ENCODE results near the gene PUSL1. TPM values are rescaled to one million over a fixed set of nuclear protein-coding genes. Genes with fewer than 3 reads are reported as not detected.
"Not testable (repeated sequence)": the region's sequence is repeated elsewhere in the genome, so short reads cannot be mapped to it uniquely, and the experiment has no call there.

The PUSL1 gene
- total RNA-seq, 2 donors from 2014 or later: 21.7 to 23.8 TPM

GRCh38 chr1:1315435-1315954, 7.1 kb downstream of the PUSL1 start:
- peaks cover 59% of the 10 kb centered on the region for H3K36me3 ChIP-seq (ENCODE audit: control insufficient read depth, insufficient read depth, low read length)
- peak; percentile 83 for DNase-seq
- Mint-ChIP-seq H3K9me3 (no peaks in the 10 kb centered on the region), H3K4me1 (peaks cover 3% of the 10 kb centered on the region), H3K4me3 (no peak overlapping the region), H3K27ac (peak overlapping the region; percentile 52), H3K36me3 (ENCODE audit: low read depth) (peaks cover 37% of the 10 kb centered on the region), H3K27me3 (ENCODE audit: insufficient read depth) (no peaks in the 10 kb centered on the region)
- H3K27ac ChIP-seq (ENCODE audit: low read depth, low read length): peak overlapping the region; percentile 63
- H3K27me3 ChIP-seq (ENCODE audit: control insufficient read depth, insufficient read depth, low read length, poor library complexity, severe bottlenecking): no peaks in the 10 kb centered on the region
- H3K4me1 ChIP-seq (ENCODE audit: control insufficient read depth, insufficient read depth, low read length): no peaks in the 10 kb centered on the region
- no peak overlapping the region for H3K4me3 ChIP-seq (ENCODE audit: low read length)
- WGBS, 2 experiments (ENCODE audit: insufficient coverage in 1 of 2, insufficient read length in 1 of 2): 37 to 43% methylated on average over 6 to 9 of the region's 26 CpGs
- no peaks in the 10 kb centered on the region for H3K9me3 ChIP-seq (ENCODE audit: control insufficient read depth, low read length)
- TF ChIP-seq, protein P1, sequence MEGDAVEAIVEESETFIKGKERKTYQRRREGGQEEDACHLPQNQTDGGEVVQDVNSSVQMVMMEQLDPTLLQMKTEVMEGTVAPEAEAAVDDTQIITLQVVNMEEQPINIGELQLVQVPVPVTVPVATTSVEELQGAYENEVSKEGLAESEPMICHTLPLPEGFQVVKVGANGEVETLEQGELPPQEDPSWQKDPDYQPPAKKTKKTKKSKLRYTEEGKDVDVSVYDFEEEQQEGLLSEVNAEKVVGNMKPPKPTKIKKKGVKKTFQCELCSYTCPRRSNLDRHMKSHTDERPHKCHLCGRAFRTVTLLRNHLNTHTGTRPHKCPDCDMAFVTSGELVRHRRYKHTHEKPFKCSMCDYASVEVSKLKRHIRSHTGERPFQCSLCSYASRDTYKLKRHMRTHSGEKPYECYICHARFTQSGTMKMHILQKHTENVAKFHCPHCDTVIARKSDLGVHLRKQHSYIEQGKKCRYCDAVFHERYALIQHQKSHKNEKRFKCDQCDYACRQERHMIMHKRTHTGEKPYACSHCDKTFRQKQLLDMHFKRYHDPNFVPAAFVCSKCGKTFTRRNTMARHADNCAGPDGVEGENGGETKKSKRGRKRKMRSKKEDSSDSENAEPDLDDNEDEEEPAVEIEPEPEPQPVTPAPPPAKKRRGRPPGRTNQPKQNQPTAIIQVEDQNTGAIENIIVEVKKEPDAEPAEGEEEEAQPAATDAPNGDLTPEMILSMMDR (conservative IDR thresholded peaks at IDR 0.05): no peak
- H3K9ac ChIP-seq (ENCODE audit: extremely low read depth, low read length, poor library complexity, severe bottlenecking): no peak overlapping the region

- peaks cover 52% of the 10 kb centered on the region for H3K36me3 ChIP-seq (ENCODE audit: control insufficient read depth, insufficient read depth, low read length)
- H3K4me1 ChIP-seq (ENCODE audit: control insufficient read depth, insufficient read depth, low read length); H3K27ac Mint-ChIP-seq; H3K27me3 Mint-ChIP-seq (ENCODE audit: insufficient read depth); H3K27me3 ChIP-seq (ENCODE audit: control insufficient read depth, insufficient read depth, low read length, poor library complexity, severe bottlenecking); H3K9ac ChIP-seq (ENCODE audit: extremely low read depth, low read length, poor library complexity, severe bottlenecking); DNase-seq; H3K27ac ChIP-seq (ENCODE audit: low read depth, low read length); H3K4me1 Mint-ChIP-seq; H3K4me3 ChIP-seq (ENCODE audit: low read length); H3K9me3 ChIP-seq (ENCODE audit: control insufficient read depth, low read length); H3K4me3 Mint-ChIP-seq; H3K9me3 Mint-ChIP-seq: not testable (repeated sequence)
- peaks cover 37% of the 10 kb centered on the region for H3K36me3 Mint-ChIP-seq (ENCODE audit: low read depth)
- WGBS, 2 experiments (ENCODE audit: insufficient coverage in 1 of 2, insufficient read length in 1 of 2): 86 to 94% methylated on average over 6 to 8 of the region's 8 CpGs
Measured at GRCh38 chr1:1316199-1316598, 7.8 kb downstream of the PUSL1 start.

GRCh38 chr1:1317420-1317819, 9.0 kb downstream of the PUSL1 start:
- peaks cover 40% of the 10 kb centered on the region for H3K36me3 Mint-ChIP-seq (ENCODE audit: low read depth)
- 98 to 99% methylated on average over 6 of the region's 6 CpGs for WGBS, 2 experiments (ENCODE audit: insufficient coverage in 1 of 2, insufficient read length in 1 of 2)
- H3K4me3 Mint-ChIP-seq: no peak overlapping the region

More at GRCh38 chr1:1317420-1317819, 9.0 kb downstream of the PUSL1 start:
- H3K36me3 ChIP-seq (ENCODE audit: control insufficient read depth, insufficient read depth, low read length): peaks cover 47% of the 10 kb centered on the region
- Mint-ChIP-seq H3K27ac (peak overlapping the region; percentile 6), H3K27me3 (ENCODE audit: insufficient read depth) (no peaks in the 10 kb centered on the region), H3K9me3 (no peaks in the 10 kb centered on the region), H3K4me1 (peaks cover 3% of the 10 kb centered on the region)
- H3K9ac ChIP-seq (ENCODE audit: extremely low read depth, low read length, poor library complexity, severe bottlenecking): no peak overlapping the region
- no peak overlapping the region for H3K27ac ChIP-seq (ENCODE audit: low read depth, low read length)
- no peaks in the 10 kb centered on the region for H3K4me1 ChIP-seq (ENCODE audit: control insufficient read depth, insufficient read depth, low read length)
- no peaks in the 10 kb centered on the region for H3K9me3 ChIP-seq (ENCODE audit: control insufficient read depth, low read length)
- no peaks in the 10 kb centered on the region for H3K27me3 ChIP-seq (ENCODE audit: control insufficient read depth, insufficient read depth, low read length, poor library complexity, severe bottlenecking)
- DNase-seq: no peak
- no peak overlapping the region for H3K4me3 ChIP-seq (ENCODE audit: low read length)
- TF ChIP-seq, protein P1 (conservative IDR thresholded peaks at IDR 0.05): no peak
